WTC11 (cell line): ENCODE results near the gene GUCD1. TPM values are rescaled to one million over a fixed set of nuclear protein-coding genes. Genes with fewer than 3 reads are reported as not detected.

Experiments
- ATF2 ChIP-seq: sonication (generic); formaldehyde crosslinking; IDR thresholded peaks from 2 replicates; pipeline ENCODE4 v1.8.1; 2022; ENCODE audit warnings: low read depth, missing genetic modification reagents, borderline replicate concordance
- ATF3 ChIP-seq: sonication (generic); formaldehyde crosslinking; conservative IDR thresholded peaks from 2 replicates; pipeline ENCODE4 v1.8.1; 2022; ENCODE audit warnings: mild to moderate bottlenecking, missing genetic modification reagents
- E2F1 ChIP-seq: sonication (generic); formaldehyde crosslinking; IDR thresholded peaks from 2 replicates; pipeline ENCODE4 v1.8.0; 2022; ENCODE audit warnings: mild to moderate bottlenecking, missing genetic modification reagents
- ELF4 ChIP-seq: sonication (generic); formaldehyde crosslinking; IDR thresholded peaks from 2 replicates; pipeline ENCODE4 v1.8.1; 2022; ENCODE audit warnings: low read depth, mild to moderate bottlenecking, moderate library complexity, missing genetic modification reagents
- ESRRA ChIP-seq: sonication (generic); formaldehyde crosslinking; IDR thresholded peaks from 2 replicates; pipeline ENCODE4 v1.8.1; 2022; ENCODE audit warnings: mild to moderate bottlenecking, missing genetic modification reagents, borderline replicate concordance
- FOXK1 ChIP-seq: sonication (generic); formaldehyde crosslinking; IDR thresholded peaks from 2 replicates; pipeline ENCODE4 v1.8.0; 2022; ENCODE audit warnings: mild to moderate bottlenecking, moderate library complexity, missing genetic modification reagents
- GRHL2 ChIP-seq: fragments of 250-450 bp; sonication (Bioruptor Pico); IDR thresholded peaks from 2 replicates; pipeline ENCODE4 v1.8.0; 2022; ENCODE audit warnings: mild to moderate bottlenecking, moderate library complexity; ENCODE audit not compliant: insufficient replicate concordance, severe bottlenecking
- HMGA2 ChIP-seq: fragments of 250-450 bp; sonication (Bioruptor Pico); IDR thresholded peaks from 2 replicates; pipeline ENCODE4 v1.4.0; 2021; ENCODE audit warnings: mild to moderate bottlenecking, moderate library complexity
- JUN ChIP-seq: sonication (generic); formaldehyde crosslinking; IDR thresholded peaks from 2 replicates; pipeline ENCODE4 v1.8.0; 2023; ENCODE audit warnings: mild to moderate bottlenecking, missing genetic modification reagents
- NR1H2 ChIP-seq: sonication (generic); formaldehyde crosslinking; IDR thresholded peaks from 2 replicates; pipeline ENCODE4 v1.9.0; 2021; ENCODE audit warnings: mild to moderate bottlenecking, moderate library complexity, missing genetic modification reagents
- RELA ChIP-seq: sonication (generic); formaldehyde crosslinking; IDR thresholded peaks from 2 replicates; pipeline ENCODE4 v1.8.1; 2022; ENCODE audit warnings: missing genetic modification reagents, mild to moderate bottlenecking, borderline replicate concordance
- TEAD1 ChIP-seq: sonication (generic); formaldehyde crosslinking; IDR thresholded peaks from 2 replicates; pipeline ENCODE4 v1.8.0; 2022; ENCODE audit warnings: mild to moderate bottlenecking, missing genetic modification reagents
- ZBTB43 ChIP-seq: sonication (generic); formaldehyde crosslinking; IDR thresholded peaks from 2 replicates; pipeline ENCODE4 v1.8.1; 2023; ENCODE audit warnings: mild to moderate bottlenecking, missing genetic modification reagents
- ZNF281 ChIP-seq: sonication (generic); formaldehyde crosslinking; IDR thresholded peaks from 2 replicates; pipeline ENCODE4 v1.8.0; 2023; ENCODE audit warnings: mild to moderate bottlenecking, missing genetic modification reagents
- ZSCAN18 ChIP-seq: fragments of 250-450 bp; sonication (Bioruptor Pico); IDR thresholded peaks from 2 replicates; pipeline ENCODE4 v2.1.2; 2022; ENCODE audit warnings: mild to moderate bottlenecking, moderate library complexity
- total RNA-seq: library from RNA; stranded (reverse); gene quantifications from 3 replicates; pipeline ENCODE4 v1.2.3, GENCODE V29; 2021
- TF ChIP-seq, protein P1 (sequence below): sonication (generic); formaldehyde crosslinking; IDR thresholded peaks from 2 replicates; pipeline ENCODE4 v1.8.1; 2022; ENCODE audit warnings: low read depth, mild to moderate bottlenecking, moderate library complexity, missing genetic modification reagents, borderline replicate concordance
- TF ChIP-seq, protein P2 (sequence below): fragments of 250-450 bp; sonication (Bioruptor Pico); IDR thresholded peaks from 2 replicates; pipeline ENCODE4 v1.9.0; 2021; ENCODE audit warnings: mild to moderate bottlenecking
- TF ChIP-seq, protein P3 (sequence below): sonication (generic); formaldehyde crosslinking; IDR thresholded peaks from 2 replicates; pipeline ENCODE4 v1.8.0; 2023; ENCODE audit warnings: missing genetic modification reagents
- TF ChIP-seq, protein P4 (sequence below): sonication (generic); formaldehyde crosslinking; IDR thresholded peaks from 2 replicates; pipeline ENCODE4 v1.8.1; 2023; ENCODE audit warnings: mild to moderate bottlenecking, missing genetic modification reagents
- TF ChIP-seq, protein P5 (sequence below): fragments of 200-600 bp; IDR thresholded peaks from 2 replicates; pipeline ENCODE4 v1.8.0; 2022; ENCODE audit warnings: antibody characterized with exemption

The GUCD1 gene
- total RNA-seq, 1 experiment from 2014 or later, result 105 TPM

GRCh38 chr22:24494528-24495364 lies 60.2 kb downstream of the GUCD1 start, which contains the start of gene UPB1 (continued):
- TF ChIP-seq FOXK1 (CRISPR knock-in tag) (peak; percentile 99), ESRRA (peak; percentile 97), ZSCAN18 (CRISPR knock-in tag) (no peak), ATF2 (peak; percentile 98), HMGA2 (CRISPR knock-in tag) (no peak), RELA (CRISPR knock-in tag) (peak; percentile 99), E2F1 (CRISPR knock-in tag) (peak; percentile 99), ZNF281 (CRISPR knock-in tag) (peak; percentile 99), GRHL2 (CRISPR knock-in tag) (no peak), ELF4 (peak; percentile 98), ATF3 (CRISPR knock-in tag) (peak; percentile 97), ZBTB43 (CRISPR knock-in tag) (peak; percentile 99), NR1H2 (CRISPR knock-in tag) (peak; percentile 95; the same call in 1 of the 2 replicates), JUN (CRISPR knock-in tag) (peak; percentile 98), TEAD1 (peak; percentile 99)
- TF ChIP-seq, protein P1, sequence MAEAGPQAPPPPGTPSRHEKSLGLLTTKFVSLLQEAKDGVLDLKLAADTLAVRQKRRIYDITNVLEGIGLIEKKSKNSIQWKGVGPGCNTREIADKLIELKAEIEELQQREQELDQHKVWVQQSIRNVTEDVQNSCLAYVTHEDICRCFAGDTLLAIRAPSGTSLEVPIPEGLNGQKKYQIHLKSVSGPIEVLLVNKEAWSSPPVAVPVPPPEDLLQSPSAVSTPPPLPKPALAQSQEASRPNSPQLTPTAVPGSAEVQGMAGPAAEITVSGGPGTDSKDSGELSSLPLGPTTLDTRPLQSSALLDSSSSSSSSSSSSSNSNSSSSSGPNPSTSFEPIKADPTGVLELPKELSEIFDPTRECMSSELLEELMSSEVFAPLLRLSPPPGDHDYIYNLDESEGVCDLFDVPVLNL (CRISPR knock-in tag), result peak; percentile 94; the same call in 1 of the 2 replicates
- TF ChIP-seq, protein P2, sequence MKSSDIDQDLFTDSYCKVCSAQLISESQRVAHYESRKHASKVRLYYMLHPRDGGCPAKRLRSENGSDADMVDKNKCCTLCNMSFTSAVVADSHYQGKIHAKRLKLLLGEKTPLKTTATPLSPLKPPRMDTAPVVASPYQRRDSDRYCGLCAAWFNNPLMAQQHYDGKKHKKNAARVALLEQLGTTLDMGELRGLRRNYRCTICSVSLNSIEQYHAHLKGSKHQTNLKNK, result no peak
- TF ChIP-seq, protein P3, sequence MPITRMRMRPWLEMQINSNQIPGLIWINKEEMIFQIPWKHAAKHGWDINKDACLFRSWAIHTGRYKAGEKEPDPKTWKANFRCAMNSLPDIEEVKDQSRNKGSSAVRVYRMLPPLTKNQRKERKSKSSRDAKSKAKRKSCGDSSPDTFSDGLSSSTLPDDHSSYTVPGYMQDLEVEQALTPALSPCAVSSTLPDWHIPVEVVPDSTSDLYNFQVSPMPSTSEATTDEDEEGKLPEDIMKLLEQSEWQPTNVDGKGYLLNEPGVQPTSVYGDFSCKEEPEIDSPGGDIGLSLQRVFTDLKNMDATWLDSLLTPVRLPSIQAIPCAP (CRISPR knock-in tag), result peak; percentile 98
- TF ChIP-seq, protein P4, sequence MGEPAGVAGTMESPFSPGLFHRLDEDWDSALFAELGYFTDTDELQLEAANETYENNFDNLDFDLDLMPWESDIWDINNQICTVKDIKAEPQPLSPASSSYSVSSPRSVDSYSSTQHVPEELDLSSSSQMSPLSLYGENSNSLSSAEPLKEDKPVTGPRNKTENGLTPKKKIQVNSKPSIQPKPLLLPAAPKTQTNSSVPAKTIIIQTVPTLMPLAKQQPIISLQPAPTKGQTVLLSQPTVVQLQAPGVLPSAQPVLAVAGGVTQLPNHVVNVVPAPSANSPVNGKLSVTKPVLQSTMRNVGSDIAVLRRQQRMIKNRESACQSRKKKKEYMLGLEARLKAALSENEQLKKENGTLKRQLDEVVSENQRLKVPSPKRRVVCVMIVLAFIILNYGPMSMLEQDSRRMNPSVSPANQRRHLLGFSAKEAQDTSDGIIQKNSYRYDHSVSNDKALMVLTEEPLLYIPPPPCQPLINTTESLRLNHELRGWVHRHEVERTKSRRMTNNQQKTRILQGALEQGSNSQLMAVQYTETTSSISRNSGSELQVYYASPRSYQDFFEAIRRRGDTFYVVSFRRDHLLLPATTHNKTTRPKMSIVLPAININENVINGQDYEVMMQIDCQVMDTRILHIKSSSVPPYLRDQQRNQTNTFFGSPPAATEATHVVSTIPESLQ, result peak; percentile 90
- TF ChIP-seq, protein P5, sequence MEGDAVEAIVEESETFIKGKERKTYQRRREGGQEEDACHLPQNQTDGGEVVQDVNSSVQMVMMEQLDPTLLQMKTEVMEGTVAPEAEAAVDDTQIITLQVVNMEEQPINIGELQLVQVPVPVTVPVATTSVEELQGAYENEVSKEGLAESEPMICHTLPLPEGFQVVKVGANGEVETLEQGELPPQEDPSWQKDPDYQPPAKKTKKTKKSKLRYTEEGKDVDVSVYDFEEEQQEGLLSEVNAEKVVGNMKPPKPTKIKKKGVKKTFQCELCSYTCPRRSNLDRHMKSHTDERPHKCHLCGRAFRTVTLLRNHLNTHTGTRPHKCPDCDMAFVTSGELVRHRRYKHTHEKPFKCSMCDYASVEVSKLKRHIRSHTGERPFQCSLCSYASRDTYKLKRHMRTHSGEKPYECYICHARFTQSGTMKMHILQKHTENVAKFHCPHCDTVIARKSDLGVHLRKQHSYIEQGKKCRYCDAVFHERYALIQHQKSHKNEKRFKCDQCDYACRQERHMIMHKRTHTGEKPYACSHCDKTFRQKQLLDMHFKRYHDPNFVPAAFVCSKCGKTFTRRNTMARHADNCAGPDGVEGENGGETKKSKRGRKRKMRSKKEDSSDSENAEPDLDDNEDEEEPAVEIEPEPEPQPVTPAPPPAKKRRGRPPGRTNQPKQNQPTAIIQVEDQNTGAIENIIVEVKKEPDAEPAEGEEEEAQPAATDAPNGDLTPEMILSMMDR, result no peak
